ENCODE measurements around the gene FXR2. TPM values are rescaled to one million over a fixed set of nuclear protein-coding genes. Genes with fewer than 3 reads are reported as not detected.
A peak's percentile ranks its signal among the peaks of the same experiment; 100 is the strongest.

Gene FXR2
- total RNA-seq, 1 experiment from 2014 or later, result 36.4 TPM

GRCh38 chr17:7634384-7634783, 19.7 kb upstream of the FXR2 start:
- Histone ChIP-seq H2BK120ac (ENCODE audit: low read depth, low read length, poor library complexity, severe bottlenecking) (no peak overlapping the region), H2BK5ac (ENCODE audit: insufficient read length, low read length) (no peak overlapping the region), H3K56ac (ENCODE audit: insufficient read length, low read depth, low read length) (no peak overlapping the region), H2BK20ac (ENCODE audit: low read depth, low read length, poor library complexity, severe bottlenecking) (no peak overlapping the region), H3K23me2 (ENCODE audit: insufficient read length, low read depth, low read length, poor library complexity, severe bottlenecking) (no peaks in the 10 kb centered on the region), H3K23ac (ENCODE audit: insufficient read length, low read depth, low read length) (no peak overlapping the region), H4K8ac (replicated peaks; ENCODE audit: insufficient read length, low read depth, low read length) (no peak overlapping the region), H3K9me3 (ENCODE audit: control insufficient read depth, low read depth, low read length) (no peaks in the 10 kb centered on the region), H3K18ac (ENCODE audit: insufficient read length, low read depth, low read length) (no peak overlapping the region), H2BK15ac (ENCODE audit: low read depth, low read length) (no peak overlapping the region), H2AFZ (ENCODE audit: low read length) (peak overlapping the region; percentile 85), H3K27ac (ENCODE audit: insufficient read length, low read depth, low read length) (no peak overlapping the region), H3K79me2 (ENCODE audit: insufficient read depth, low read length) (no peaks in the 10 kb centered on the region), H3K4ac (ENCODE audit: low read depth, low read length) (no peak overlapping the region), H2AK5ac (ENCODE audit: insufficient read length, low read length) (no peak overlapping the region), H3K79me1 (ENCODE audit: insufficient read depth, low read depth, low read length, poor library complexity, severe bottlenecking) (no peaks in the 10 kb centered on the region), H3K27me3 (ENCODE audit: insufficient read depth, low read length) (no peaks in the 10 kb centered on the region), H3K4me1 (ENCODE audit: insufficient read depth, low read length) (peaks cover 2% of the 10 kb centered on the region; the same call in 1 of the 2 replicates), H4K20me1 (ENCODE audit: control insufficient read depth, insufficient read depth, insufficient read length) (no peaks in the 10 kb centered on the region), H3T11ph (ENCODE audit: low read length) (no peak overlapping the region), H4K91ac (ENCODE audit: insufficient read length, low read depth, low read length) (no peak overlapping the region), H4K5ac (ENCODE audit: insufficient read length, low read depth, low read length) (no peak overlapping the region), H3K4me2 (ENCODE audit: insufficient read depth, insufficient read length, low read length) (no peak overlapping the region), H3K9ac (ENCODE audit: extremely low read depth, insufficient read length, low read length) (no peak overlapping the region), H2BK12ac (ENCODE audit: insufficient read length, low read depth, low read length) (no peak overlapping the region), H3K14ac (ENCODE audit: insufficient read depth, low read length) (no peak overlapping the region)
- DNase-seq, result peak; percentile 87
- WGBS (ENCODE audit: extremely low coverage, insufficient read length, low lambda C conversion rate), result no CpG with 5 or more reads among the region's 5 CpGs
- H3K27me3 Mint-ChIP-seq (ENCODE audit: low read depth), result peaks cover 3% of the 10 kb centered on the region; the same call in 1 of the 2 replicates
- H3K27ac Mint-ChIP-seq, result no peak overlapping the region
- peak overlapping the region in 1 of 2 experiments; percentile 45; a peak in 1 of 5 replicates for H3K4me3 Mint-ChIP-seq
- TF ChIP-seq, protein P1, sequence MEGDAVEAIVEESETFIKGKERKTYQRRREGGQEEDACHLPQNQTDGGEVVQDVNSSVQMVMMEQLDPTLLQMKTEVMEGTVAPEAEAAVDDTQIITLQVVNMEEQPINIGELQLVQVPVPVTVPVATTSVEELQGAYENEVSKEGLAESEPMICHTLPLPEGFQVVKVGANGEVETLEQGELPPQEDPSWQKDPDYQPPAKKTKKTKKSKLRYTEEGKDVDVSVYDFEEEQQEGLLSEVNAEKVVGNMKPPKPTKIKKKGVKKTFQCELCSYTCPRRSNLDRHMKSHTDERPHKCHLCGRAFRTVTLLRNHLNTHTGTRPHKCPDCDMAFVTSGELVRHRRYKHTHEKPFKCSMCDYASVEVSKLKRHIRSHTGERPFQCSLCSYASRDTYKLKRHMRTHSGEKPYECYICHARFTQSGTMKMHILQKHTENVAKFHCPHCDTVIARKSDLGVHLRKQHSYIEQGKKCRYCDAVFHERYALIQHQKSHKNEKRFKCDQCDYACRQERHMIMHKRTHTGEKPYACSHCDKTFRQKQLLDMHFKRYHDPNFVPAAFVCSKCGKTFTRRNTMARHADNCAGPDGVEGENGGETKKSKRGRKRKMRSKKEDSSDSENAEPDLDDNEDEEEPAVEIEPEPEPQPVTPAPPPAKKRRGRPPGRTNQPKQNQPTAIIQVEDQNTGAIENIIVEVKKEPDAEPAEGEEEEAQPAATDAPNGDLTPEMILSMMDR (conservative IDR thresholded peaks at IDR 0.05), result peak; percentile 71
- no peaks in the 10 kb centered on the region for H3K36me3 Mint-ChIP-seq (ENCODE audit: insufficient read depth in 1 of 3, low read depth in 3 of 3)
- peaks cover 26 to 38% of the 10 kb centered on the region in 2 experiments for H3K4me1 Mint-ChIP-seq
- no peaks in the 10 kb centered on the region for H3K9me3 Mint-ChIP-seq

Data from H9 (cell line).